EH (cell line): ENCODE data around the gene PGA3.
"Not testable (repeated sequence)": the region's sequence is repeated elsewhere in the genome, so short reads cannot be mapped to it uniquely, and the experiment has no call there.

Experiments
- DNase-seq: peaks from one replicate; pipeline ENCODE4 v3.0.0-alpha.2; 2015; ENCODE audit warnings: low read depth

PGA3 gene

GRCh38 chr11:61207636-61208310, 4.5 kb downstream of the PGA3 start:
- DNase-seq = not testable (repeated sequence)

DNA sequence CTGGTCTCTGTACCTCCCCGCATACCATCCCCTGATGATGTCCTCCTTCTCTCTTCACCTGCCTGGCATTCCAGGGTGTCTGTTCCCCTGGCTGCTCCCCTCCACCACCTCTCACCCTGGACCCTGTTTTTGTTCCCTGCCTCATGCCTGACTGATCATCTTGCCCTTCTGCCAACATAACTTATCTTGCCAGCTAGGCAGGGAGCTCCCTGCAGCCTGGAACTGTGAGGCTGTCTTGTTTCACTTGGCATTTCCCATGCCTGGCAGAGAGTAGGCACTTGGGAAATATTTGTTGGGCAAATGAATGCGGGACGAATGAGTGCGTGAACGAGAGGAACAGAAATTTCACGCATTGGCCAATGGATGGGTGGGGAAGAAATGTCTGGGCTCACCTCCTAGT, 7.3 kb downstream of the PGA3 start:
- not testable (repeated sequence) for DNase-seq

- DNase-seq = not testable (repeated sequence)
Measured at GRCh38 chr11:61211327-61211952, 8.1 kb downstream of the PGA3 start.

GRCh38 chr11:61212202-61212601, 8.9 kb downstream of the PGA3 start:
- not testable (repeated sequence) for DNase-seq

DNA sequence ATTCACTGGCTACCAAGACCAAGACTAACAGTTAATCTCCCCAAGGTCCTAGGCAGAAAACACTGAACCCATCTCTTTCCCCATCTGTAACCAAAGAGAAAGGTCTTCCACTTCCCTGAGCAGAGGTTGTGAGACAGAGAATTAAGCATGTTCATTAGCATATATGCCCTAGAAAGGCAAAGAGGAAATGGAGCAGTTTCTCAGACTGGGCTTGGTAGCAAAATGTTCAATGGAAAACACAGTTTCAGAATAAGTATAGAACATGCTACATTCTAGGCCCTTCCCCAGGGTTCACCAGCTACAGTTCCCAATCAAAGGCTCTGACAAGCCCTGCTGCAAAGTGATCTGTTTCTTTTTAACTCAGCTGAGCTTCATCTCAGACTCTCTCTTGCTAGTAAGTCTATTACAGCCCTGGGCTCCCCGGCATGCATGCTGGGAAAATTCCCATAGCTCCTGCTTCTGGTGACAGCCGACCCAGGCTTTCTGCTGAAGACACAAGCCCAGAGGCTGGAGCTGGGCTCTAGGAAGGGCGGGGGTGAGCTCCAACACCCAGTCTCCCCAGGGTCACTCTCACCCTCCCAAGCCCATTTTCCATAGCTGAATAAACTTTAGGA, 10.5 kb downstream of the PGA3 start:
- DNase-seq = not testable (repeated sequence)

DNA sequence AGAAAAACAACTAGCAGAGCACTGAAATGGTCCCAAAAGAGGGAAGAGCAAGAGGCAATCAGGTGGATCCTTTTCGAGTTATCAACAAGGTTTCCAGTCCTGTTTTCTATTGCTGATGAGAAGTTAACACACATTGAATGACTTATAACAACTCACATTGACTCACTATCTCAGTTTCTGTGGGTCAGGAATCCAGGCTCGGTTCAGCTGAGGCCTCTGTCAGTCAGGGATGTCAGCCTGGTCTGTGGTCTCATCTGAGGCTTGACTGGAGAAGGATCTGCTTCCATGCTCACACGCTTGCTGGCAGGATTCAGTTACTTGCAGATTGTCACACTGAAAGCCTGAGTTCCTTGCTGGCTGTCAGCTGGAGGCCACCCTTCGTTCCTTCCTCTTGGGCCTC, 15.0 kb downstream of the PGA3 start:
- not testable (repeated sequence) for DNase-seq

- not testable (repeated sequence) for DNase-seq
Measured at GRCh38 chr11:61219016-61219415, 15.7 kb downstream of the PGA3 start.

DNA sequence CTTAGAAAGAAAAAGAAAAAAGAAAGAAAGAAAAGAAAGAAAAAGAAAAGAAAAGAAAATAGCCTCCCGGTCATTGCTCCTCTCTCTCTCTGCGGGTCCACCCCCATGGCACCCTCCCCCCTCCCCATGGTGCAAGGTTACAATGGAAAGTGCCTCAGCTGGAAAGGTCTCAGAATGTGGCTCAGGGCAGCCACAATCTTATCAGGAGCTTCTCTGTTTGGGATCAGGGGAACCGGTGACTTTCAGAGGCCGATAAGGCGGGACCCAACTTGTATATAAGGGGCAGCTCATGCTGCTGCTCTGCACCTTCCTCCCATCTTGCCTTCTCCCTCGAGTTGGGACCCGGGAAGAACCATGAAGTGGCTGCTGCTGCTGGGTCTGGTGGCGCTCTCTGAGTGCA, 18.7 kb downstream of the PGA3 start, which contains the start of gene PGA4:
PGA4 (plus strand) TSS at position 301 of the 400 bp plus-strand sequence; CDS start at position 355, 54 bp downstream.
- not testable (repeated sequence) for DNase-seq

- not testable (repeated sequence) for DNase-seq
Measured at GRCh38 chr11:61222692-61223091, 19.4 kb downstream of the PGA3 start.

GRCh38 chr11:61226457-61227137, 23.3 kb downstream of the PGA3 start:
- not testable (repeated sequence) for DNase-seq

GRCh38 chr11:61229458-61229857, 26.1 kb downstream of the PGA3 start:
- DNase-seq = not testable (repeated sequence)

DNA sequence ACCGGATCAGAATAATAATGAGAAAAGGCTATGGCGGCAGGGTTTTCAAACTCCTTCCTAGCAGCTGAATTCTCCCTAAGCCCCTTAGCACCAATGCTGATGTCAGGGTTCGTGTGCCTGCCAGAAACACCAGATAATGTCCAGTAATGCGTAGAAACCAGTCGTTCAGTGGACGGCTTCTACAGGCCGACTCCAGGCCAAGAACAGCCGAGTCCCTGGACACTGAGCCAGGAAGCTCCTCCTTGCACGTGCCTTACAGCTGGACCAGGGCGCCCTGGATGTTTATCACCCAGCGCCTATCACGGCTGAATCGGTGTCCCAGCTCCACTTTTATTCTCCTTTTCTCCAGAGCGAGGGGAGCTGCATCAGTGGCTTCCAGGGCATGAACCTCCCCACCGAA, 27.7 kb downstream of the PGA3 start:
- not testable (repeated sequence) for DNase-seq

GRCh38 chr11:61231585-61231984, 28.3 kb downstream of the PGA3 start:
- not testable (repeated sequence) for DNase-seq

GRCh38 chr11:61232548-61233145, 29.3 kb downstream of the PGA3 start:
- not testable (repeated sequence) for DNase-seq

GRCh38 chr11:61237130-61237529, 33.8 kb downstream of the PGA3 start:
- not testable (repeated sequence) for DNase-seq

GRCh38 chr11:61240288-61240687, 37.0 kb downstream of the PGA3 start:
- DNase-seq = not testable (repeated sequence)

DNA sequence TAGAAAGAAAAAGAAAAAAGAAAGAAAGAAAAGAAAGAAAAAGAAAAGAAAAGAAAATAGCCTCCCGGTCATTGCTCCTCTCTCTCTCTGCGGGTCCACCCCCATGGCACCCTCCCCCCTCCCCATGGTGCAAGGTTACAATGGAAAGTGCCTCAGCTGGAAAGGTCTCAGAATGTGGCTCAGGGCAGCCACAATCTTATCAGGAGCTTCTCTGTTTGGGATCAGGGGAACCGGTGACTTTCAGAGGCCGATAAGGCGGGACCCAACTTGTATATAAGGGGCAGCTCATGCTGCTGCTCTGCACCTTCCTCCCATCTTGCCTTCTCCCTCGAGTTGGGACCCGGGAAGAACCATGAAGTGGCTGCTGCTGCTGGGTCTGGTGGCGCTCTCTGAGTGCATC, 37.6 kb downstream of the PGA3 start, which contains the start of gene PGA5:
PGA5 (plus strand) TSS at position 301 of the 400 bp plus-strand sequence; CDS start at position 353, 52 bp downstream.
- not testable (repeated sequence) for DNase-seq

GRCh38 chr11:61241526-61241925, 38.2 kb downstream of the PGA3 start:
- not testable (repeated sequence) for DNase-seq

- DNase-seq = not testable (repeated sequence)
Measured at GRCh38 chr11:61245284-61245964, 42.1 kb downstream of the PGA3 start.

DNA sequence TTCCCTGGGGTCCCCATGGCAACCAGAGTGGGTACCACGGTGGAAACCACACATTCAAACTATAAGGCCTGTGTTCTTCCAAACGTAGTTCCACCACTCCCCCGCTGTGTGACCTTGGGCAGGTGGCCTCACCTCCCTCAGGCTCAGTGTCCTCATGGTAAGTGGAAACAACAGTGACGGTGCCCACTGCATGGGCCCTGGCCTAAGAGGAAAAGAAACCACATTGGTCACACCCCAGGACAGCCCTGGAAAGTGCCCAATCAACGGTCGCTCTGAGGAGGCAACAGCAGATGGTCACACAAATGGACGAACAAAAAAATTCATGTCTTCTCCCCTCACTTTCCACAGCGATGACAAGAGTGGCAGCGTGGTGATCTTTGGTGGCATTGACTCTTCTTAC, 44.8 kb downstream of the PGA3 start:
- DNase-seq = not testable (repeated sequence)

GRCh38 chr11:61249201-61249600, 45.9 kb downstream of the PGA3 start:
- DNase-seq = not testable (repeated sequence)
